Common myeloid progenitor, CD34-positive (primary cell): ENCODE measurements around the gene MCMBP.

Source experiments
- CTCF ChIA-PET: fragments of 350-600 bp; sonication (Branson Sonifier 250); formaldehyde crosslinking; loops from one replicate; lab custom pipeline; 2021; ENCODE audit warnings: antibody characterized with exemption; lab: Charles Lee
- POLR2A ChIA-PET: fragments of 350-600 bp; sonication (Branson Sonifier 250); formaldehyde crosslinking; loops from one replicate; lab custom pipeline; 2021; ENCODE audit warnings: antibody characterized with exemption; lab: Charles Lee
- DNase-seq, 3 donors: peaks; one replicate each; pipeline versions ENCODE4 v3.0.0 to v3.0.0-alpha.2; 2013
- H3K27ac ChIP-seq, 2 experiments: 1 replicate in 1 of 2; 2 replicates in 1 of 2; pipeline ENCODE4 v1.7.0; 2013; ENCODE audit warnings: inconsistent platforms in 2 of 2, low read length in 2 of 2, mild to moderate bottlenecking in 2 of 2, low read depth in 1 of 2, moderate library complexity in 1 of 2; ENCODE audit not compliant: severe bottlenecking in 2 of 2, insufficient read depth in 1 of 2, poor library complexity in 1 of 2
- H3K27me3 ChIP-seq, 5 experiments: replicated peaks in 2 of 5; 1 replicate in 3 of 5; 2 replicates in 2 of 5; pipeline versions ENCODE4 v1.6.1 to v1.7.0; 2013; ENCODE audit warnings: low read length in 4 of 5, mild to moderate bottlenecking in 2 of 5, moderate library complexity in 2 of 5, inconsistent platforms in 1 of 5; ENCODE audit not compliant: insufficient read depth in 5 of 5, control insufficient read depth in 4 of 5
- H3K36me3 ChIP-seq, 4 experiments: 1 replicate in 2 of 4; 2 replicates in 2 of 4; pipeline versions ENCODE4 v1.6.1 to v1.7.0; 2013; ENCODE audit warnings: low read length in 3 of 4, control low read depth in 1 of 4, mild to moderate bottlenecking in 1 of 4; ENCODE audit not compliant: control insufficient read depth in 4 of 4, insufficient read depth in 4 of 4
- H3K4me1 ChIP-seq, 4 experiments: 1 replicate in 3 of 4; 2 replicates in 1 of 4; pipeline versions ENCODE4 v1.6.1 to v1.7.1; 2013; ENCODE audit warnings: low read length in 3 of 4, mild to moderate bottlenecking in 3 of 4, control low read depth in 1 of 4, inconsistent platforms in 1 of 4, moderate library complexity in 1 of 4; ENCODE audit not compliant: control insufficient read depth in 4 of 4, insufficient read depth in 4 of 4; ENCODE audit errors: control extremely low read depth in 1 of 4
- H3K4me3 ChIP-seq, 7 experiments: 1 replicate in 4 of 7; 2 replicates in 3 of 7; pipeline versions ENCODE4 v1.5.1 to v1.7.0; 2013; ENCODE audit warnings: mild to moderate bottlenecking in 7 of 7, low read length in 6 of 7, moderate library complexity in 6 of 7, inconsistent platforms in 2 of 7, low read depth in 2 of 7, control low read depth in 1 of 7; ENCODE audit not compliant: insufficient read depth in 4 of 7, control insufficient read depth in 1 of 7; ENCODE audit errors: extremely low read depth in 1 of 7
- H3K9me3 ChIP-seq, 5 experiments: 1 replicate in 4 of 5; 2 replicates in 1 of 5; pipeline versions ENCODE4 v1.6.1 to v1.7.1; 2013; ENCODE audit warnings: low read length in 4 of 5, mild to moderate bottlenecking in 2 of 5, inconsistent platforms in 1 of 5, low read depth in 1 of 5, moderate library complexity in 1 of 5; ENCODE audit not compliant: control insufficient read depth in 4 of 5, insufficient read depth in 2 of 5; ENCODE audit errors: control extremely low read depth in 1 of 5
- WGBS: methylation state at CpG from one replicate; pipeline ENCODE4 v1.1.5; 2013; ENCODE audit not compliant: insufficient coverage; 5-methylcytosine and 5-hydroxymethylcytosine counted together

The MCMBP gene

GRCh38 chr10:119832951-119833350, 39.7 kb downstream of the MCMBP start:
- Histone ChIP-seq H3K4me3 (no peak overlapping the region), H3K9me3 (no peaks in the 10 kb centered on the region), H3K36me3 (peaks cover 18 to 89% (median 52%) of the 10 kb centered on the region in 4 experiments), H3K27me3 (no peaks in the 10 kb centered on the region), H3K27ac (no peak overlapping the region), H3K4me1 (peaks cover 0 to 6% (median 1%) of the 10 kb centered on the region in 4 experiments)
- ChIA-PET CTCF (interaction anchor here (3.8 kb wide), 1 partner anchor 82 kb away, joined by 16 read pairs; no protein-coding TSS in a partner anchor), POLR2A (no interaction called here)
- no peak for DNase-seq
- no CpG with 5 or more reads among the region's 2 CpGs for WGBS

DNA sequence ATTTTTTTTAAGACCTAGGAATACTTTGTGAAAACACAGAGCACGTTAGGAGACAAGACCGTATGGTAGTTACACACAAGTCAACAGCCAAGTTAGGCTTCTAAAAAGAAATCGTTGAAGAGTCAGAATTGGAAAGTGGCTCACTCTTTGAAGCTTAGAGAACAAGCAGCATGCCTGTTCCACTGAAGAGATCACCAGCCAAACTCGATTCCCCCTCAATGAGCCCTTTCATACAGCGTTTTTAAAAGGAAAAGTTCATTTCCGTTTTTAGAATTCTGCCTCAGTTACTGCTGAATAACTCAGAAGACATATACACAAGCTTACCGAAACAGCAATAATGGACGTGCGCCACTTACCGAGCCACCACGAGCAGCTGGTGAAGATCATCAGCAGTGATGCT, 41.0 kb downstream of the MCMBP start:
- H3K4me3 ChIP-seq: no peak overlapping the region
- H3K36me3 ChIP-seq: peaks cover 18 to 89% (median 46%) of the 10 kb centered on the region in 4 experiments
- H3K27ac ChIP-seq: no peak overlapping the region
- no peaks in the 10 kb centered on the region for H3K27me3 ChIP-seq
- no peak for DNase-seq
- 93% methylated on average over 10 of the region's 11 CpGs for WGBS
- no peaks in the 10 kb centered on the region for H3K9me3 ChIP-seq
- ChIA-PET CTCF (interaction anchor here (0.7 to 3.8 kb wide), 4 partner anchors 27 to 214 kb away, joined by 3 to 16 read pairs (median 4); no protein-coding TSS in a partner anchor), POLR2A (interaction anchor here (0.6 kb wide), 1 partner anchor 12 kb away, joined by 3 read pairs; no protein-coding TSS in a partner anchor)
- H3K4me1 ChIP-seq: peaks cover 0 to 6% (median 1%) of the 10 kb centered on the region in 4 experiments

- no peak for DNase-seq
- CTCF ChIA-PET: interaction anchor here (0.5 to 3.8 kb wide), 3 partner anchors 20 to 80 kb away, joined by 3 to 16 read pairs (median 4); no protein-coding TSS in a partner anchor
- Histone ChIP-seq H3K36me3 (peaks cover 16 to 82% (median 43%) of the 10 kb centered on the region in 4 experiments), H3K4me1 (peaks cover 0 to 6% (median 1%) of the 10 kb centered on the region in 4 experiments), H3K4me3 (no peak overlapping the region), H3K9me3 (no peaks in the 10 kb centered on the region), H3K27ac (no peak overlapping the region), H3K27me3 (no peaks in the 10 kb centered on the region)
- POLR2A ChIA-PET: no interaction called here
- WGBS: 75% methylated on average over 4 of the region's 4 CpGs
Observed at GRCh38 chr10:119830851-119831250, 41.8 kb downstream of the MCMBP start.

- Histone ChIP-seq H3K27me3 (no peaks in the 10 kb centered on the region), H3K9me3 (no peaks in the 10 kb centered on the region), H3K36me3 (peaks cover 15 to 77% (median 38%) of the 10 kb centered on the region in 4 experiments), H3K4me1 (peaks cover 0 to 6% (median 1%) of the 10 kb centered on the region in 4 experiments), H3K4me3 (no peak overlapping the region), H3K27ac (no peak overlapping the region)
- no peak for DNase-seq
- WGBS: 100% methylated on average over 6 of the region's 7 CpGs
- ChIA-PET POLR2A (no interaction called here), CTCF (interaction anchor here (2.1 to 3.8 kb wide), 2 partner anchors 78 kb away, joined by 9 to 16 read pairs; no protein-coding TSS in a partner anchor)
Observed at GRCh38 chr10:119829429-119829828, 43.2 kb downstream of the MCMBP start.

- Histone ChIP-seq H3K4me3 (no peak overlapping the region), H3K4me1 (peaks cover 0 to 2% (median under 1%) of the 10 kb centered on the region in 4 experiments), H3K27ac (no peak overlapping the region), H3K27me3 (no peaks in the 10 kb centered on the region), H3K36me3 (peaks cover 12 to 71% (median 40%) of the 10 kb centered on the region in 4 experiments), H3K9me3 (no peaks in the 10 kb centered on the region)
- WGBS: 100% methylated on average over 3 of the region's 4 CpGs
- CTCF ChIA-PET: interaction anchor here (1.8 to 2.1 kb wide), 2 partner anchors 34 to 76 kb away, joined by 4 to 9 read pairs; no protein-coding TSS in a partner anchor
- POLR2A ChIA-PET: no interaction called here
- DNase-seq: no peak
Observed at GRCh38 chr10:119827430-119827829, 45.2 kb downstream of the MCMBP start.

GRCh38 chr10:119826771-119827170, 45.9 kb downstream of the MCMBP start:
- H3K4me1 ChIP-seq: peaks cover 0 to 2% (median 0%) of the 10 kb centered on the region in 4 experiments
- ChIA-PET POLR2A (no interaction called here), CTCF (no interaction called here)
- DNase-seq: no peak
- no peaks in the 10 kb centered on the region for H3K27me3 ChIP-seq
- H3K36me3 ChIP-seq: peaks cover 9 to 64% (median 35%) of the 10 kb centered on the region in 4 experiments
- 98% methylated on average over 6 of the region's 6 CpGs for WGBS
- no peak overlapping the region for H3K27ac ChIP-seq
- H3K9me3 ChIP-seq: no peaks in the 10 kb centered on the region
- H3K4me3 ChIP-seq: no peak overlapping the region

DNA sequence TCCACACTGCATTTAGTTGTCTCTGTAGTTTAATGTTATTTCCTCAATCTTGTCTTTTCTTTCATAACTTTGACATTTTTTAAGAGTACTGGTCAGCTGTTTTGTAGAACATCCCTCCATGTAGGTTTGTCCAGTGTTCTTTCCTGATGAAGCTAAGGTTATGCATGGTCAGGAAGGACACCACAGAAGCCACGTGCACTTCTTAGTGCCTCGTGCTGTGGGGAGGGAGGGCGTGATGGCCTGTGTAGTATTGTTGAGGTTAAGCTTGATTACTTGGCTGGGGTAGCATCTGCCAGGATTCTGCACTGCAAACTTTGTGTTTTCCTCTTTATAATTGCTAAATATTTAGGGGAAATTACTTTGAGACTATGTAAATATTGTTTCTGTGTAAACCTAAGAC, 48.3 kb downstream of the MCMBP start:
- no peaks in the 10 kb centered on the region for H3K27me3 ChIP-seq
- ChIA-PET POLR2A (no interaction called here), CTCF (interaction anchor here (0.9 kb wide), 1 partner anchor 73 kb away, joined by 3 read pairs; no protein-coding TSS in a partner anchor)
- H3K27ac ChIP-seq: no peak overlapping the region
- H3K4me1 ChIP-seq: peaks cover 0 to 18% (median 5%) of the 10 kb centered on the region in 4 experiments
- DNase-seq: no peak
- 97% methylated on average over 3 of the region's 3 CpGs for WGBS
- H3K4me3 ChIP-seq: no peak overlapping the region
- no peaks in the 10 kb centered on the region for H3K9me3 ChIP-seq
- H3K36me3 ChIP-seq: peaks cover 0 to 43% (median 18%) of the 10 kb centered on the region in 4 experiments
